Osteocyte (in vitro differentiated cells): ENCODE results near the gene VPS41. TPM values are rescaled to one million over a fixed set of nuclear protein-coding genes. Genes with fewer than 3 reads are reported as not detected.

ENCODE experiments used
- DNase-seq: peaks from one replicate; pipeline ENCODE4 v3.0.0; 2021; ENCODE audit warnings: mixed read lengths; ENCODE audit not compliant: unreplicated experiment; ENCODE audit errors: extremely low spot score
- H3K27ac Mint-ChIP-seq: one replicate; pipeline ENCODE4 v1.8.0; 2021; ENCODE audit warnings: mild to moderate bottlenecking, mixed read lengths; ENCODE audit not compliant: unreplicated experiment
- H3K27me3 Mint-ChIP-seq: one replicate; pipeline ENCODE4 v1.8.0; 2021; ENCODE audit warnings: mixed read lengths; ENCODE audit not compliant: unreplicated experiment
- H3K36me3 Mint-ChIP-seq: one replicate; pipeline ENCODE4 v1.8.0; 2021; ENCODE audit warnings: mixed read lengths; ENCODE audit not compliant: unreplicated experiment
- H3K4me1 Mint-ChIP-seq: one replicate; pipeline ENCODE4 v1.8.0; 2021; ENCODE audit warnings: mixed read lengths; ENCODE audit not compliant: unreplicated experiment
- H3K4me3 Mint-ChIP-seq: one replicate; pipeline ENCODE4 v1.8.0; 2021; ENCODE audit warnings: mild to moderate bottlenecking, moderate library complexity, mixed read lengths; ENCODE audit not compliant: unreplicated experiment
- H3K9me3 Mint-ChIP-seq: one replicate; pipeline ENCODE4 v1.8.0; 2021; ENCODE audit warnings: mixed read lengths; ENCODE audit not compliant: unreplicated experiment
- total RNA-seq: library from RNA; stranded (reverse); gene quantifications from 2 replicates; pipeline ENCODE4 v1.2.1, GENCODE V29; 2021
- TF ChIP-seq, protein P1 (sequence below): fragments of 200-600 bp; sonication (generic); IDR thresholded peaks from 2 replicates; pipeline ENCODE4 v1.5.0; 2021; ENCODE audit warnings: antibody characterized with exemption, mild to moderate bottlenecking, moderate library complexity

VPS41 gene
- total RNA-seq, 1 donor from 2014 or later: 105 TPM

DNA sequence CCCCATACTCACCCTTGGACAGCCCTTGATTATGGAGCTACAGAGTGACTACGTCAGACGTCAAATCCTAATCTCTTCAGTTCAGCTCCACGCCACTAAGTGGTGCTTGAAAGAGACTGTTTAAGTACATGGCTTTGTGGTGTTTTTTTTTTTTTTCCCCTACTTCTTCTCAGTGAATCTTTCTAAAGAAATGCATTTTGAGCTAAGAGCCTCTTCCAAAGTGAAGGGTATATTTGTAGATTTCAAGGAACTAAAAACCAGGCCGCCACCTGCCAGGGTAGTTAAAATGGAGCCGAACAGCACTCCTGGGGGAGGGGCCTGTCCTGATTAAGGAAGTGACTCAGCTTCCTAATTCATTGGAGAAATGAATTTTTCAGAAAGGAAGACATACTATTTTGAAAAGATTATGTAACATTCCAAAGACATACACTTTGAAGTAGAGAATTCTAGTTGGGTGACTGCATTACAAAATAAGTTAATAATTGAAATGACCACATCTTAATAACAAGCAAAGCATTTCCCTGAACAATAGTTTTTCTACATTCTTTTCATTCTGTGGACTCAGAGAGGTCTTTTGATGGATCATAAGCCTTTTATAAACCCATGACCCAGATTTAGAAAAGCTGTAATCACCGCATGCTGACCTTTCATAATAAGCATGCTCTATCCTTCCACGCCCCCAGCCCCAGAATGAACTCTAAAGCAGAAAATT lies 20.6 kb upstream of the VPS41 start:
- no peak for DNase-seq
- H3K9me3 Mint-ChIP-seq: no peaks in the 10 kb centered on the region
- peaks cover 8% of the 10 kb centered on the region for H3K27me3 Mint-ChIP-seq
- peaks cover 3% of the 10 kb centered on the region for H3K4me1 Mint-ChIP-seq
- no peak overlapping the region for H3K4me3 Mint-ChIP-seq
- no peaks in the 10 kb centered on the region for H3K36me3 Mint-ChIP-seq
- TF ChIP-seq, protein P1, sequence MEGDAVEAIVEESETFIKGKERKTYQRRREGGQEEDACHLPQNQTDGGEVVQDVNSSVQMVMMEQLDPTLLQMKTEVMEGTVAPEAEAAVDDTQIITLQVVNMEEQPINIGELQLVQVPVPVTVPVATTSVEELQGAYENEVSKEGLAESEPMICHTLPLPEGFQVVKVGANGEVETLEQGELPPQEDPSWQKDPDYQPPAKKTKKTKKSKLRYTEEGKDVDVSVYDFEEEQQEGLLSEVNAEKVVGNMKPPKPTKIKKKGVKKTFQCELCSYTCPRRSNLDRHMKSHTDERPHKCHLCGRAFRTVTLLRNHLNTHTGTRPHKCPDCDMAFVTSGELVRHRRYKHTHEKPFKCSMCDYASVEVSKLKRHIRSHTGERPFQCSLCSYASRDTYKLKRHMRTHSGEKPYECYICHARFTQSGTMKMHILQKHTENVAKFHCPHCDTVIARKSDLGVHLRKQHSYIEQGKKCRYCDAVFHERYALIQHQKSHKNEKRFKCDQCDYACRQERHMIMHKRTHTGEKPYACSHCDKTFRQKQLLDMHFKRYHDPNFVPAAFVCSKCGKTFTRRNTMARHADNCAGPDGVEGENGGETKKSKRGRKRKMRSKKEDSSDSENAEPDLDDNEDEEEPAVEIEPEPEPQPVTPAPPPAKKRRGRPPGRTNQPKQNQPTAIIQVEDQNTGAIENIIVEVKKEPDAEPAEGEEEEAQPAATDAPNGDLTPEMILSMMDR: no peak
- no peak overlapping the region for H3K27ac Mint-ChIP-seq

DNA sequence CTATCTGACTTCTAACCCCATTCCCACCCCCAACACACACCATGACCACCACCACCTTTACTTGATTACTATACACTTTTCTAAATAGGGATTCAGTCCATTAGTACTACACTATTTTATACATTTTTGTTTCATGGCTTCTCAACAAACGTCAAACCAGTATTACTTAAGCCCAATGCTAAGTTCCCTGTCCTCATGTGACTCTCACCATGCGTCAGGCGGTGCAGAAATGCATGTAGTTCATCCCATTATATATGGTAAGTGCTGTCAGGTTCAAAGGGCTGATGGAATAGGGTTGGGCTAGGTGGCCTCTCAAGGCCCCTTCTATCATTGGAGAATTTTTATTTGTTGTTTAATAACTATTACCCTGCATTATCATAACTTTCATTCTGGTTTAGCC lies 19.5 kb upstream of the VPS41 start:
- Mint-ChIP-seq H3K4me1 (peaks cover 3% of the 10 kb centered on the region), H3K36me3 (no peaks in the 10 kb centered on the region), H3K27ac (no peak overlapping the region), H3K27me3 (peaks cover 8% of the 10 kb centered on the region), H3K4me3 (no peak overlapping the region), H3K9me3 (no peaks in the 10 kb centered on the region)
- no peak for DNase-seq
- TF ChIP-seq, protein P1: no peak

DNA sequence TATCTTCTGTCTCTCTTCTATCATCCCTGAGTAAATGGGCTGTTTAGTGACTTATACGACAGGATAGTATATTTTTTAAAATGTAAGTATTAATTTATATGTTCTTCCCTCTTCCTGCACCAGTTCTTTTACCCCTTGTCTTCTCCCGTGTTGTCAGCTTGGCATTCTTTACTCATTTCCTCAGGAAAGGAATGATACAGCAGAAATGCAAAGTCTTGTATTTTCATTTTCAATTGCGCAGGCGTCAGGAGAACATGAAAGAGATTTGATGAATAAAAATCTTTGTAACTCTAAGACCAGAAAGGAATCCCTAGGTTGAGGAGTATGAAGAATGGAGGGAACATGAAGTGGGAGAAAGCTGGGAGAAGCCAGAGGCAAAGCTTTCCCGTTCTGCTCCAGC lies 18.8 kb upstream of the VPS41 start:
- DNase-seq: no peak
- Mint-ChIP-seq H3K36me3 (no peaks in the 10 kb centered on the region), H3K27ac (no peak overlapping the region), H3K4me1 (peaks cover 3% of the 10 kb centered on the region), H3K27me3 (peaks cover 8% of the 10 kb centered on the region), H3K4me3 (no peak overlapping the region), H3K9me3 (no peaks in the 10 kb centered on the region)
- TF ChIP-seq, protein P1: no peak

DNA sequence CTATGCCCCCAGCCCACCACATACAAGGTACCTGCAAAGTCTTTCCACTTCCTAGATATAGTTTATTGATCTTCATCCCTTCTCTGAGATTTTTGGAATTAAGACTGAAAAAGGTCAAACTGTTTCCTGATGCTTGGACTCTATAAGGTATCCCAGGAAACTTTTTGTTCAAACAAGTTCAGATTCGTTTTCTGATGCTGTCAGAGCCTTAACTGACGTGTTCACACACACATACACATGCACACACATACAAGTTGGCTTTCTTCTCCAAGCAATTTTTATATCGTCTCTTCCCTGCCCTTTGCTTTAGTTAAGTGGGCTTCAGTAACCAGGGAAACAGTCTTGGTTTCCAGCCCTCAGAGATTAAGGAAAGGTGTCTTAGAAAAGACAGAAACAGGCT lies 11.7 kb upstream of the VPS41 start:
- Mint-ChIP-seq H3K4me1 (no peaks in the 10 kb centered on the region), H3K4me3 (no peak overlapping the region), H3K27me3 (peaks cover 6% of the 10 kb centered on the region), H3K9me3 (no peaks in the 10 kb centered on the region), H3K27ac (no peak overlapping the region), H3K36me3 (no peaks in the 10 kb centered on the region)
- TF ChIP-seq, protein P1: no peak
- DNase-seq: no peak

DNA sequence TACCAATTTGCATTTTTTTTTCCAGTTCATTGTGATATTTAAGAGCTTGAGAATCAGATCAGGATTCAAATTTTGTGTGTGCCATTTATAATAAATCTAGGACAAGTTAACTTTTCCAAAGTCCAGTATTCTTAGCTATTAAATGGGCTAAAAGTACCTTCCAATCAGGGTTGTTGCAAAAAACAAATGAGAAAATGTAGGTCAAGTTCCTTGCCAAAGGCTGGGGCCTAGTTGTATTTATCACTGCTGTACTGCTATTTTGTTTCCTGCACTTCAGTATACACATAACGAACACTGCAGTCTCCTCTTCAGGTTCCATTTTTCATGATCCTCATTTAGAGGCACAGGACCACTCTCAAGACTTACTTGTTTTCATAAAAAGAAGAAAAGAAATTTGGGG lies 7.4 kb upstream of the VPS41 start:
- TF ChIP-seq, protein P1: no peak
- no peak for DNase-seq
- Mint-ChIP-seq H3K36me3 (no peaks in the 10 kb centered on the region), H3K4me3 (no peak overlapping the region), H3K9me3 (no peaks in the 10 kb centered on the region), H3K27ac (no peak overlapping the region), H3K4me1 (peaks cover 5% of the 10 kb centered on the region), H3K27me3 (peaks cover 8% of the 10 kb centered on the region)
